Stomach smooth muscle (tissue), 2 donors: ENCODE measurements around the gene METRN.
"Not testable (repeated sequence)": the region's sequence is repeated elsewhere in the genome, so short reads cannot be mapped to it uniquely, and the experiment has no call there.

Experiments used
- H3K27ac ChIP-seq: one replicate; pipeline ENCODE4 v1.7.0; 2013; ENCODE audit warnings: mild to moderate bottlenecking, low read length, inconsistent platforms
- H3K27me3 ChIP-seq, 2 donors: one replicate each; pipeline ENCODE4 v1.7.0; 2013; ENCODE audit warnings: low read length in 2 of 2; ENCODE audit not compliant: insufficient read depth in 2 of 2, control insufficient read depth in 1 of 2
- H3K36me3 ChIP-seq, 2 donors: one replicate each; pipeline ENCODE4 v1.7.0; 2013; ENCODE audit warnings: low read length in 2 of 2; ENCODE audit not compliant: control insufficient read depth in 2 of 2, insufficient read depth in 2 of 2
- H3K4me1 ChIP-seq: one replicate; pipeline ENCODE4 v1.7.0; 2013; ENCODE audit warnings: low read length; ENCODE audit not compliant: control insufficient read depth, insufficient read depth
- H3K4me3 ChIP-seq, 2 donors: one replicate each; pipeline ENCODE4 v1.7.0; 2013; ENCODE audit warnings: low read length in 2 of 2
- H3K9ac ChIP-seq, 2 donors: one replicate each; pipeline ENCODE4 v1.7.0; 2013; ENCODE audit warnings: low read length in 2 of 2, mild to moderate bottlenecking in 1 of 2
- H3K9me3 ChIP-seq, 2 donors: one replicate each; pipeline ENCODE4 v1.7.0; 2013; ENCODE audit warnings: low read length in 2 of 2; ENCODE audit not compliant: control insufficient read depth in 2 of 2
- donor health status: healthy.
- donor health status: Pancreatic carcinoma.

METRN gene

DNA sequence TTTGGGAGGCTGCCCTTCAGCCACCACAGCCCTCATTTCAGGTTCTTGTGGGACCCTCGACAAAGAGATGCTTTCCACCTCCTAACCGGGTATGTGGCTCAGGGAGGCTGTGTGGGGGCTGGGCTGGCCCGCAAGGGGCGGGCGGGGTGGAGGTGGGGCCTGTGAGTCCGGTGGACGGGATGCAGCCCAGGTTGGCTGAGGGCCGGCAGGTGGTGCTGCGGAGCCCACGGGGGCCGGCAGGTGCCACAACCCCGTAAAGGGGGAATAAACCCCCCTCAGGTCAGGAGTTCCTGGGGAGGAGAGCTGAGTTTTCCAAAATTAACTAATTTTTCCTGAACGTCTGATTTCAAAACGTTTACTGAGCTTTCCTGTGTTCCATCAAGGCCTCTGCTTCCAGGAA lies 30.8 kb downstream of the METRN start:
- no peak overlapping the region for H3K27ac ChIP-seq
- no peaks in the 10 kb centered on the region for H3K9me3 ChIP-seq
- no peak overlapping the region for H3K4me3 ChIP-seq
- no peak overlapping the region for H3K9ac ChIP-seq
- H3K27me3 ChIP-seq: no peaks in the 10 kb centered on the region
- H3K36me3 ChIP-seq: no peaks in the 10 kb centered on the region
- peaks cover 4% of the 10 kb centered on the region for H3K4me1 ChIP-seq

DNA sequence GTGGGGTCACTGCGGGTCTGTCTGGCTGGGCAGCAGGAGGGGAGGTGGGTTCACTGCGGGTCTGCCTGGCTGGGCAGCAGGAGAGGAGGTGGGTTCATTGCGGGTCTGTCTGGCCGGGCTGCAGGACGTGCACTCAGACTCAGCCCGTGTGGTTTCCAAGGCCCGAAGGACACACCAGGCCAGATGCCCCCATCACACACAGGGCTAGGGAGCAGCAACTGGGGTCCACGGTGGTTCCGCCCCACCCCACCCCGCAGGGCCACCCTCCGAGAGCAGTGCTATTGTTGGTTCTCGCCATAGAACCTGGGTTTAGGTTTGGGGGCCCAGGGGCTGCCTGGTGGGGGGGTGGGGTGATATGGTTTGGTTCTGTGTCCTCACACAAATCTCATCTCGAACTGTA lies 31.7 kb downstream of the METRN start:
- no peaks in the 10 kb centered on the region for H3K9me3 ChIP-seq
- H3K4me3 ChIP-seq: no peak overlapping the region
- no peaks in the 10 kb centered on the region for H3K4me1 ChIP-seq
- H3K27me3 ChIP-seq: no peaks in the 10 kb centered on the region
- no peak overlapping the region for H3K27ac ChIP-seq
- H3K9ac ChIP-seq: no peak overlapping the region
- H3K36me3 ChIP-seq: no peaks in the 10 kb centered on the region

DNA sequence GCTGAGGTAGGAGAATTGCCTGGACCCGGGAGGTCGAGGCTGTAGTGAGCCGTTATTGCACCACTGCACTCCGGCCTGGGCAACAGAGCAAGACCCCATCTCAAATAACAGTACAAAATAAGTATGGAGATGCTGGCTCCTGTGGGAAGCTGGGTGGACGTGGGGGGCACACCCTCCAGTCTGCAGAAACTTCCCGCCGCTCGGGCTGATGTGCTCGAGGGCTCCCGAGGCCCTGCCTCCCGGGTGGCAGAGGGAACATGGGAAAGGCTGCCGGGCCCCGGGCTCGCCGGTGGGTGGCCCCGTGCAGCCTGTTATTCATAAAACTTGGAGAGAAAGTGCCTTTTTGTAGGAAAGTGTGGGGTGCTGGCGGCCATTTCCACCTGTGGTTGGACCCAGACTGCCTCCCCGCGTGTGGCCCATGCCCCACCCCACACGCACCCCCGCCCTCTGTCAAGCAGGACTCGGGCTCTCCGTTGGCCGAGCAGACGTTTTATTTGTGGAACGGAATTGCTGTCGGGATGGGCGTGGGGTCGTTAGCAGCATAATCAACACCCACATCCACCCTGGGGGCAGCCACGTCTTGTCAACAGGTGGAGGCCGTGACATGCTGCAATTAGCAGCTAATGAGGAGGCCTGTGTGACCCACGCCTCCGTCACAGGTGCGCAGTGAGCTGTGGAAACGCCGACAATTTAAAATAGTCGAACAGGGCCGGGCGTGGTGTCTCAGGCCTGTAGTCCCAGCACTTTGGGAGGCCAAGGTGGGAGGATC lies 33.2 kb downstream of the METRN start:
- H3K9ac ChIP-seq: no peak overlapping the region

DNA sequence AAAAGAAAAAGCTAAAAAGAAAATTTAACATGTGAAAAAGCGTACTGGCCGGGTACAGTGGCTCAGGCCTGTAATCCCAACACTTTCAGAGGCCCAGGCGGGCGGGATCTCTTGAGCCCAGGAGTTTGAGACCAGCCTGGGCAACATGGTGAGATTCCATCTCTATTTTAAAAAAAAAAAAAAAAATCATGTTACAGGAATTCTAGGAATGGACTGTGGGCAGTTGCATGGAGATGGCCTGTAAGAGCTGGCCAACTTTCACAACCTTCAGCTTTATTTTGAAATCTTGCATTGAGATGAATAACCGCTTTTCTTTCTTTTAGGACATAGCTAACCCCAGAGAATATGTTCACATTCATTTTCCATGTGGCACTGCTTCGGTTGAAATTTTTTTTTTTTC lies 34.1 kb downstream of the METRN start:
- no peak overlapping the region for H3K27ac ChIP-seq
- H3K36me3 ChIP-seq: no peaks in the 10 kb centered on the region
- no peaks in the 10 kb centered on the region for H3K9me3 ChIP-seq
- peaks cover 0 to 4% of the 10 kb centered on the region in 2 donors for H3K27me3 ChIP-seq
- H3K9ac ChIP-seq: no peak overlapping the region
- H3K4me3 ChIP-seq: no peak overlapping the region
- H3K4me1 ChIP-seq: peaks cover 4% of the 10 kb centered on the region

More for the DNA sequence above, 33.2 kb downstream of the METRN start:
- Histone ChIP-seq H3K27me3 (no peaks in the 10 kb centered on the region), H3K9me3 (no peaks in the 10 kb centered on the region), H3K4me1 (peaks cover 4% of the 10 kb centered on the region), H3K4me3 (no peak overlapping the region), H3K36me3 (no peaks in the 10 kb centered on the region), H3K27ac (no peak overlapping the region)

DNA sequence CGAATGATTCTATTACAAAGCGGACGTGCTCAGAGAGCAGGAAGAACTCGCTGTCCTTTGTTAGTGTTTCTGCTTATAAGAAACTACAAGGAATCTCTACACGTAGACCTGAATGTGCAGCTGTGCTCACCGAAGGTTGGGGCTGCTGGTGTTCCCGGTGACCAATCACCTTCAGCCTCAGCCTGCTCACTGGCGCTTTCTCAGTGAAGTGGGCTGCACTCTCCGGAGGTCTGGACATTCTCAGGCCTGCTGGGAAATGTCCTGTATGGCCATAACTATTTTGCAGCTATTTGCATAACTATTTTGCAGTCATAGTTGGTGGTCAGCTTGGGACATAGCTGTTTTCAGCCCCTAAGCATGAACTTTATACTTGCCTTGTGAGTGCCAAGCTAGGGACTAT lies 35.6 kb downstream of the METRN start:
- Histone ChIP-seq H3K9ac (no peak overlapping the region), H3K27me3 (peaks cover 0 to 4% of the 10 kb centered on the region in 2 donors), H3K27ac (peak overlapping the region; percentile 18), H3K36me3 (no peaks in the 10 kb centered on the region), H3K4me3 (no peak overlapping the region), H3K4me1 (peaks cover 4% of the 10 kb centered on the region), H3K9me3 (no peaks in the 10 kb centered on the region)

DNA sequence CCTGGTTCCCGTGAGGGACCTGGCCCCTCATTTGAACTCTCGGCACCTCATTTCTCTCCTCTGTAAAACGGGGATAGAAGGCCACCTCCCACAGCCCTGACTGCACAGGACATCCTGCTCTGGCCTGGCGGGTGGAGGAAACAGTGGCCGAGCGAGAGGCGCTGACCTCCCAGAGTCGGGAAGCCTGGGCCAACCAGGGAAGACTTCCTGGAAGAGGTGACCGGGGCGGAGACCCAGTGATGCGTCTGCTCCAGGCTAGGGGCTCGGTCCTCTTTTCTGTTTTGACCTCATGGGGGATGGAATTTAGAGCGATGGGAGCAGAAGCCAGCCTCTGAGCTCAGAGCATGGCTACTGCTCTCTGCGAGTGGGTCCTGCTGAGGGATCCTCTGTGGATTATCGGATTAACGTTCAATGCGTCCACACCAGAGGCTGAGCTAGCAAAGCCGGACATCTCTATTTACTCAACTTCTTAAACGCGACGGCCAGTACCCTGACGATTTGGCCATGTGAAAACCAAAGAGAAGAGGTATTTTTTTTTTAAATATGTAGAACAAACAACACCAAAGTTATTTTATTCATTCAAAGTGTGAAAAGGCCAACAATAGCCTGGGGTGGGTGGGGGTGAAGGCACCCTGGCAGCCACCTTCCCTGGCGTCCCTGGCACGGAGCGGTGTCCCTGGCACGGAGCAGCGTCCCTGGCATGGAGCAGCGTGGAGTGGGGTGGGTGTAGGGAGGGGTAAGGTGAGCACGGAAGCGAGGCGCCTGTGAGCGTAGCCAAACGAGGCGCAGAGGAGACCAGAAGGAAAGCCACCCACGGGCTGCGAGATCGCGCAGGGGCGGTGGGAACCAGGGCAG lies 36.5 kb downstream of the METRN start:
- Histone ChIP-seq H3K4me3 (no peak overlapping the region), H3K9ac (no peak overlapping the region), H3K36me3 (no peaks in the 10 kb centered on the region), H3K27ac (peak overlapping the region; percentile 18), H3K9me3 (peaks cover 0 to under 1% of the 10 kb centered on the region in 2 donors), H3K27me3 (peaks cover 1 to 4% of the 10 kb centered on the region in 2 donors), H3K4me1 (peaks cover 4% of the 10 kb centered on the region)

DNA sequence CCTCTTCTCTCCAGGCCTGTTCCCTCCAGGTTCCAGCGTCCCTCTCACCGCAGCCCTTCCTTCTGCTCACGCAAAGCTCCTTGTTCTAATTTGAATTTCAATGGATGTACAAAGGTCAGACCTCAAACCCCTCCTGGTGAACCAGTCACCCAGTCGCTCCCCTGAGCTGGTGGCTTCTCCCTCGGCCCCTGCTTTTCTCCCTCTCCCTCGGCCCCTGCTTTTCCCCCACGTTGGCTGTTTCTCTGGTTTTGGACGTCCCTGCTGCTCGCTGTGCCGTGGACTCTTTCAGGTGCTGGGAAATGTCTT lies 37.0 kb downstream of the METRN start:
- H3K4me3 ChIP-seq: no peak overlapping the region

DNA sequence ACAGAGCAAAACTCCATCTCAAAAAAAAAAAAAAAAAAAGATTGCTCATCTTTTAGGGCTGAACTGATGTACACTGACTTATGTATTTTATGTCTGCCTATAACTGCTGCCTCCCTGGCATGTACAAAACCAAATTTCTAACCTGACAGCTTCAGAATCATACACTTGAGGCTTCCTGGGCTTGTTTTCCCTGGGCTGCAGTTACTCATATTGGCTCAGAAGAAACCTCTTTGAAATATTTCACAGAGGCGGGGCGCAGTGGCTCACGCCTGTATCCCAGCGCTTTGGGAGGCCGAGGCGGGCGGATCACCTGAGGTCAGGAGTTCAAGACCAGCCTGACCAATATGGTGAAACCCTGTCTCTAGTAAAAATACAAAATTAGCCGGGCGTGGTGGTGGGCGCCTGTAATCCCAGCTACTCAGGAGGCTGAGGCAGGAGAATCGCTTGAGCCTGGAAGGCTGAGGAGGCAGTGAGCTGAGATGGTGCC lies 39.2 kb downstream of the METRN start:
- not testable (repeated sequence) for H3K9me3 ChIP-seq, H3K4me3 ChIP-seq, H3K27me3 ChIP-seq, H3K27ac ChIP-seq, H3K4me1 ChIP-seq, H3K9ac ChIP-seq, H3K36me3 ChIP-seq

More for the DNA sequence above, 37.0 kb downstream of the METRN start:
- Histone ChIP-seq H3K27me3 (peaks cover 2 to 4% of the 10 kb centered on the region in 2 donors), H3K36me3 (no peaks in the 10 kb centered on the region), H3K9ac (no peak overlapping the region), H3K4me1 (peaks cover 4% of the 10 kb centered on the region), H3K27ac (no peak overlapping the region), H3K9me3 (peaks cover 0 to 4% of the 10 kb centered on the region in 2 donors)

DNA sequence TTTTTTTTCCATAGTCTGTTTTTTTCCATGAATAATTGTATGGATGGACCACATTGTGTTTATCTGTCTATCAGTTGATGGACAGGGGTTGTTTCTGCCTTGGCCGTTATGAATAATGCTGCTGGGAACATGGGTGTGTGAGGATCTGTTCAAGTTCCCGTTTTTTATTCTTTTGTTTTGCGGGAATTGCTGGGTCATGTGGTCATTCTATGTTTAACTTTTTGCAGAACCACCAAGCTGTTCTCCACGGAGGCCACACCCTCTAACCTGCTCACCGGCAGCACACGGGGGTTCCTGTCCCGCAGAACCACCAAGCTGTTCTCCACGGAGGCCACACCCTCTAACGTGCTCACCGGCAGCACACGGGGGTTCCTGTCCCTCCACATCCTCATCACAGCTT lies 39.7 kb downstream of the METRN start:
- Histone ChIP-seq H3K36me3 (no peaks in the 10 kb centered on the region), H3K27ac (no peak overlapping the region), H3K9ac (no peak overlapping the region), H3K27me3 (peaks cover 2 to 4% of the 10 kb centered on the region in 2 donors), H3K4me3 (no peak overlapping the region), H3K9me3 (peaks cover 0 to 4% of the 10 kb centered on the region in 2 donors), H3K4me1 (peaks cover 4% of the 10 kb centered on the region)

DNA sequence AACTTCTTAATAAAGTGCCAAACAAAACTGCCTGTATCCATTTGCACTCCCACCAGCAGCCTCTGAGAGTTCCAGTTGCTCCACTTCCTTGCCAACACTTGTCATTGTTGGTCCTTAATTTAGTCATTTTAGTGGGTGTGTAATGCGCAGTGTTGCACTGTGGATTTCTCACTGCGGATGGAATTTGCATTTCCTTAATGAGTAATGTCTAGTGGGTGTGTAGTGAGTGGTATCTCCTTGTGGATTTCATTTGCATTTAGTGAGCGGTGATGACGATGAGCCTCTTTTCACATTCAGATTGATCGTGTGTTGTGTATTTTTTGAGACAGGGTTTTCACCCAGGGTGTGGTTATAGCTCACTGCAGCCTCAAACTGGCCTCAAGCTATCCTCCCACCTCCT lies 41.5 kb downstream of the METRN start:
- Histone ChIP-seq H3K4me3 (no peak overlapping the region), H3K36me3 (no peaks in the 10 kb centered on the region), H3K9me3 (peaks cover 0 to 4% of the 10 kb centered on the region in 2 donors), H3K4me1 (peaks cover 4% of the 10 kb centered on the region), H3K27me3 (peaks cover 2 to 4% of the 10 kb centered on the region in 2 donors), H3K9ac (no peak overlapping the region), H3K27ac (no peak overlapping the region)
